SW480 (cell line): ENCODE results near the gene SRSF3.
"Not testable (repeated sequence)": the region's sequence is repeated elsewhere in the genome, so short reads cannot be mapped to it uniquely, and the experiment has no call there.

Experiments
- DNase-seq: peaks from one replicate; pipeline ENCODE4 v3.0.0-alpha.2; 2016; ENCODE audit warnings: low spot score

Gene SRSF3

DNA sequence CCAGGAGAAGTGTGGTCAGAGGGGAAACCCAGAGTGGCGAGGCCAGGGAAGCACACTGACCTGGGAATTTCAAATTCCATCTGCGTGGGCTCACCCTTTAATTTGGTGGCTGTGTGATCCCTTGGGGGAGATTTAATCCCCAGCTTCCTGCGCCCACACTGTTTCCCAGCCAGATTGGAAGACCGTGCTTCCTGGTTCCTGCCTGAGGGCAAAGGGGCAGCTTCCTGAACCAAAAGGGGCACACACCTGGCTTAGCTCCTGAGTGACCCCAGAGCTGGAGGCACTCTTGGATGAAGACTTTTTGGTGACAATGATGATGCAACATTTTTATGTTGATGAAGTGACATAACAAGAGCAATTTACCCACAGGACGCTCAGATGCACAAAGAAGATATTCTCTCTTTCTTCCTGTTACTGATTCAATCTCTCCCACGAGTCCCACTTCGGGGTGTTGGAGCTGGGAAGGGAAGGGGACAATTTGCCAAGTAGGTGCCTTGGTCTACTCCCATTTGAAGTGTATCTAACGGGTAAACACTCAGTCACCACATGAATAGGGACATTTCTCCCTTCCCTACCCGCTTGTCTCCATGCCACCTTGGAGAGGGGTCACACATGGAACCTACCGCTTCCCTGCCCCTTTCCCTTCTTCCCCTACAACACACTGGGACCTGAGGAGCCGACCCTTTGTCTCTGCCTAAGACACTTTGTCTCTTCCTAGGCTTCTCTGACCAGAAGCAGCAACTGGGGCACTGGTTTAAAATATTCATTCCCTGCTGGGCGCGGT lies 55.7 kb downstream of the SRSF3 start:
- peak; percentile 53 for DNase-seq

DNA sequence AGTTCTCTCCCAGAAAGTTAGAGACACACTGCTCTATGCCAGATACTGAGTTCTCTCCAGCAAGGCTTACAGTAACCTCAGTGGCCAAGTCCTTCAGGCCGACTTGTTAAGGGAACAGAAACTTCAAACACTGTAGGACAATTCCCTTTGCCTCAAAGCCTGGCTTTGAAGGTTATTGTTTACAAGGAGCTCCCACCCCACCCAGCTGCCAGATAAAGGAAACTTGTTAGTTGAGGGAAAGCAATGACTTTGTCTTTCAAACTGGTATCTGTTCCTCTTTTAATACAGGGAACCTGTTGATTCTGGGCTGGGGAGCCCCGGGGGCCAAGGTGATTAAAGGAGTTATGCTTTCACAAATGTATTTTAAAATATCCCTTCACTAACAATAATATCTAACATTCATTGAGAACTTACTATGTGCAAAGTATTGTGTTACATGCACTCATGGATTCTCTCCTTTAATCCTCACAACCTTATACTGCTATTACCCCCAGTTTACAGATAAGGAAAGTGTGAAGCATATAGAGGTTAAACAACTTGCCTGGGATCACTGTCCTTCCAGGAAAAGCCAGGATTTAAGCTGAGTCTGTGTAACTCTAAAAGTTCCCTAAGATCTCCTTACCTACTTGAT lies 56.8 kb downstream of the SRSF3 start:
- DNase-seq: peak; percentile 69

DNA sequence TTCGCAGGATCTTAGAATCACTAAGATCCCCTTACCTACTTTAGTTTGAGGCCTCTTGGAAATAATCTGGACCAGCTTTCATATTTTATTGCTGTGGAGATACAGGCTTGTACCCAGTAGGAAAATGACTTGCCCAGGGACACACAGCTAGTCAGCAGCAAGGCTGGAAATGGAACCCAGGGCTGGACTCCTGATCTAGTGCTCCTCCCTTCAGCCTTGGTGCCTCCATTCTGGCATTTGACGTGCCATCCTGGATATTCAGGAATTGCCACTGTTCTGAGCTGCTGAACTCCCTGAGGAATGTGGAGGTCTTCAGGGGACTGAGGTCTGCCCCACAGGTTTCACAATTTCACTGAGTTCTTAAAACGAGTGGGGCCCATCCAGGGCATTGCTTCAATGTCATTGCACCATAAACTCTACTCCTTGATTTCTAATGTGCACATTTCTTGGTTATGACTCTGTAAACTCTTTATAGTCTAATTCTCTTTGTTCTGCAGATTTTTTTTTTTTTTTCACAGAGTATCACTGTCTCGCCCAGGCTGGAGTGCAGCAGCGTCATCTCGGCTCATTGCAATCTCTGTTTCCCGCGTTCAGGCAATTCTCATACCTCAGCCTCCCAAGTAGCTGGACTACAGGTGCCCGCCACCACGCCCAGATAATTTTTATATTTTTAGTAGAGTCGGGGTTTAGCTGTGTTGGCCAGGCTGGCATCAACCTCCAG lies 57.7 kb downstream of the SRSF3 start:
- no peak for DNase-seq

DNA sequence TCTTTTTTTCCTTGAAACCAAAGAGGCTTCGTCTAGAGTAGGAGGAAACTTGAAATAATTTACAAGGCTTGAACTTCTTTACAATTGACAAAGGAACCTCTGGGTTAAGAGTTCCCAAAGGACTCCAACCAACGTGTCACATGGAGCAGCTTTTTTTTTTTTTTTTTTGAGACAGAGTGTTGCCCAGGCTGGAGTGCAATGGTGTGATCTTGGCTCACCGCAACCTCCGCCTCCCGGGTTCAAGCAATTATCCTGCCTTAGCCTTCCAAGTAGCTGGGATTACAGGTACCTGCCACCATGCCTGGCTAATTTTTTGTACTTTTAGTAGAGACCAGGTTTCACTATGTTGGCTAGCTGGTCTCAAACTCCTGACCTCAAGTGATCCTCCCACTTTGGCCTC lies 60.3 kb downstream of the SRSF3 start:
- not testable (repeated sequence) for DNase-seq
